ENCODE measurements around the gene C1orf116.

DNA sequence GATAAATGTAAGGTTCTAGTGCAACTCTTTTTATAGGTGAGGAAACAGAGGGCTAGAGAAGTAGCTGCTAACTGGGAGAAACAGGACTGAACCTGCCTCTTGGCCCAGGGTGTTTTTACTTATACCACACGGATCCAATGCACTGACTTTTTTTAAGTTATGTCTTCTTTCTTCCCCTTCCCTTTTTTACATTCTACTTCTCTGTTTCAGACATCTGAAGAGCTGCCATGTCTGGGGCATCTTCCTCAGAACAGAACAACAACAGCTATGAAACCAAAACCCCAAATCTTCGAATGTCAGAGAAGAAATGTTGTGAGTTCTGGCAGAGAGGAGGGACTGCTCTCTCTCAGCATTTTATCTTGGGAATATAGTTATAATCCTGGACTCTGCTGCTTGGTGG lies 21.9 kb upstream of the C1orf116 start:
- TF ChIP-seq, protein P1, sequence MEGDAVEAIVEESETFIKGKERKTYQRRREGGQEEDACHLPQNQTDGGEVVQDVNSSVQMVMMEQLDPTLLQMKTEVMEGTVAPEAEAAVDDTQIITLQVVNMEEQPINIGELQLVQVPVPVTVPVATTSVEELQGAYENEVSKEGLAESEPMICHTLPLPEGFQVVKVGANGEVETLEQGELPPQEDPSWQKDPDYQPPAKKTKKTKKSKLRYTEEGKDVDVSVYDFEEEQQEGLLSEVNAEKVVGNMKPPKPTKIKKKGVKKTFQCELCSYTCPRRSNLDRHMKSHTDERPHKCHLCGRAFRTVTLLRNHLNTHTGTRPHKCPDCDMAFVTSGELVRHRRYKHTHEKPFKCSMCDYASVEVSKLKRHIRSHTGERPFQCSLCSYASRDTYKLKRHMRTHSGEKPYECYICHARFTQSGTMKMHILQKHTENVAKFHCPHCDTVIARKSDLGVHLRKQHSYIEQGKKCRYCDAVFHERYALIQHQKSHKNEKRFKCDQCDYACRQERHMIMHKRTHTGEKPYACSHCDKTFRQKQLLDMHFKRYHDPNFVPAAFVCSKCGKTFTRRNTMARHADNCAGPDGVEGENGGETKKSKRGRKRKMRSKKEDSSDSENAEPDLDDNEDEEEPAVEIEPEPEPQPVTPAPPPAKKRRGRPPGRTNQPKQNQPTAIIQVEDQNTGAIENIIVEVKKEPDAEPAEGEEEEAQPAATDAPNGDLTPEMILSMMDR (IDR thresholded peaks at IDR 0.05; ENCODE audit: low read depth, low read length), result no peak
- no peak for TF ChIP-seq POLR2A (IDR thresholded peaks at IDR 0.05; ENCODE audit: extremely low read depth, insufficient read length)
- TF ChIP-seq, protein P2, sequence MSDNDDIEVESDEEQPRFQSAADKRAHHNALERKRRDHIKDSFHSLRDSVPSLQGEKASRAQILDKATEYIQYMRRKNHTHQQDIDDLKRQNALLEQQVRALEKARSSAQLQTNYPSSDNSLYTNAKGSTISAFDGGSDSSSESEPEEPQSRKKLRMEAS (IDR thresholded peaks at IDR 0.05; ENCODE audit: low read depth, low read length), result no peak

Measured in NB4 (cell line).